HK-2 (cell line): ENCODE measurements around the gene IRF4.

Experiments
- DNase-seq: peaks from one replicate; pipeline ENCODE4 v3.0.0-alpha.2; 2018; ENCODE audit not compliant: unreplicated experiment

The IRF4 gene

DNA sequence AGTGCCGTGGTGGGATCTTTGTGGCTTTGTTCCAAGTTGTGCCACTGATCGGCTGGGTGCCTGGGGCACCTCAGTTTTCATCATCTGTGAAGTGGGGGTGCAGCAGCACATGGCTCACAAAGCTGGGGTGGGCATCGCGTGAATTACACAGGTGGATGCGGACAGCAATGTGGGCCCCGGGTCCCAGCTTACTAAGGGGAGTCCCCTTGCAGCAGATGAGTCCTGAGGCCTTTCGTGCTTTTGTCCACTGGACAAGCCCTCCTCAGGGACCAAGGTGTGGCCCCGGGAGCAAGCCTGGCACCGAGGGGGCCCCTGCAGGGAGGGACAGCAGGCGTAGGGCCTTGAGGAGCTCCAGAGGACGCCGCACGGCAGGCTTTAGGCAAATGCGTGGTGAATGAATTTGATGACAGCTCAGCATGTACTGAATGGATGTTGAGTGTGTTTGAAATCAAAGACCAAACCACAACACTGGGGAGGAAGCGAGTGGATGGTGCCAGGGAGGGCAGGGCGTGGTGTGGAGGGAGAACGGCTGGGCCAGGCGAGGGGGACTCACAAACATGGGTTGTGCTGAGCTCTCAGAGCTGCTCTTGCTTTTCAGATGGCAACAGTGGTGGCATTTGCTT is 53.2 kb downstream of the IRF4 start:
- no peak for DNase-seq

DNA sequence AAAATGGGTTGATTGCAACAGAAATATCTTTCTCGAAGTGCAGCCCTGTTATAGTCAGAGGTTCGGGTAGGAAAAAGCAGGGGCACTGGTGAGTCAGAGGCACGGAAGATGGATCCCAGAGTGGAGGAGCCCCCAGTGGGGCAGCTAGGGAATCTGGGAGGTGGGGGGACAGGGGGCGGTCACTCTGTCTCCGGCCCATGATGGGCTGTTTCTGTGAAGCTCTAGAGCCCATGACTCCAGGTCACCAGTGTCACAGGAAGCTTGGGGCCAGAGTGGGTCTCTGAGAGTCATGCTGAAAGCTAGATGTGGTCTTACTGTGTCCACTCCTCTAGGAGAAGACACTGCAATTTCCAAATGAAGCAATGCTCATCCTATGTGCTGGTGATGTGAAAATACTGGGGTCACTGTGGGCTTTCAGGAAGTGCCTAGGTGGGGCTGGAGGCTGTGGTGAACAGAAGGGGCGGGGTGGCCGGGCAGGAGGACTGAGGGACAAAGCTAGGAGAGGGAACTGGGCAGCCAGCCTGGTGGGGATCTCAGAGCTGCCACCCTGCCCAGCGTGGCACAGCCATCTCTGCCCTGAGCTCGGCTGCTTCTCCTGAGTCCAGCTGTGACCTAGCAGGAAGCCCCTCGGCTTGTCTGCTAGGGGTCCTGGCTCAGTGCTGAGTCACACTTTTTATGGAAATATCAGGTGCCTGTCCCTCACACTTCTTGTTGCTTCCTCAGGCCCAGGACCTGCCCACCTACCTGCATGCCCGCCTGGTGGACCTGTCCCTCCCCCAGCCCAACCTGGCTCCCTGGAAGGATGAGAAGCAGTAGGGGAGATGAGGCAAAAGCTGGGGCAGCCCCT is 54.2 kb downstream of the IRF4 start:
- no peak for DNase-seq

DNA sequence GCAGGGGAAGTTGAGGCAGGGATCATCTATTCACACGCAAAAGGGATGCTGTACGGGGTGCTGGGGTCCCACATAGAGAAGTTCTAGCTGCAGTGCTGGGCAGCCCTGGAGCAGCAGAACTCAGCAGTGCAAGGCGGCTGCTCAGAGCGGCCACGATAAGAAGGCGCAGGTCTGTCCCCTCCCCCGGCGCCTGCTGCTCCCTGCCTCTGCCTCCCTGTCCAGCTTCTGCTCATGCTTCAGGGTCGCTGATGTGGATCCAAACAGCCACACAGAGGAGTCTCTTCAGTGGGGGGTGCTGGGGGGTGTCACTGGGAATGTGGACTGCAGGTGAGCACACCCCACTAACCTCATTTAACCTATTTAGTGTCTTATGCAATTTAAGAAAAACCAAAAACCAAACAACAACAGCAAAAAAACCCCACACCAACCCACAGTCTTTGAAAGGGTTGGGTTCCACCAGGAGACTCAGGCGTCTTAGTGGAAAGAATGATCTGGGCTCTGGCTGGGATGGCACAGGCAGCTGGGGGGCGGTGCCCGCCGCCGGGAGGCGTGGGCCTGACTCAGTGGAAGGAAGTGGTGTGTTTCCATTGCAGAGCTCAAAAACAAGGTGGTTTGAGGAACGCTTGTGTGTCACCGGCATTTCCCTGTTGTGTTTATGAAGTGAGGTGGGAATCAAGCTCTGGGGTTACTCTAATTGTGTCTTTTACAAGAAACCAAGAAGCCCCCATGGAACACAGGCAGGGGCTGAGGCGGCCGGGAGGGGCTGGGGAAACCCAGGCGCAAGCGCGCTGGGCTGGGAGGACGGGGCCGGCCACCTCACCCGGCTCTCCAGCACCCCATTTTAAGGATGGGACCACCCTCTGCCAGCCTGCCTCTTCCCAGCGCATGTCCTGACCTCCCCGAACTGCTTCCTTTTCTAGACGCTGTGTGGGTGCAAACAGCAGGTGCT is 55.1 kb downstream of the IRF4 start:
- DNase-seq: peak; percentile 30

DNA sequence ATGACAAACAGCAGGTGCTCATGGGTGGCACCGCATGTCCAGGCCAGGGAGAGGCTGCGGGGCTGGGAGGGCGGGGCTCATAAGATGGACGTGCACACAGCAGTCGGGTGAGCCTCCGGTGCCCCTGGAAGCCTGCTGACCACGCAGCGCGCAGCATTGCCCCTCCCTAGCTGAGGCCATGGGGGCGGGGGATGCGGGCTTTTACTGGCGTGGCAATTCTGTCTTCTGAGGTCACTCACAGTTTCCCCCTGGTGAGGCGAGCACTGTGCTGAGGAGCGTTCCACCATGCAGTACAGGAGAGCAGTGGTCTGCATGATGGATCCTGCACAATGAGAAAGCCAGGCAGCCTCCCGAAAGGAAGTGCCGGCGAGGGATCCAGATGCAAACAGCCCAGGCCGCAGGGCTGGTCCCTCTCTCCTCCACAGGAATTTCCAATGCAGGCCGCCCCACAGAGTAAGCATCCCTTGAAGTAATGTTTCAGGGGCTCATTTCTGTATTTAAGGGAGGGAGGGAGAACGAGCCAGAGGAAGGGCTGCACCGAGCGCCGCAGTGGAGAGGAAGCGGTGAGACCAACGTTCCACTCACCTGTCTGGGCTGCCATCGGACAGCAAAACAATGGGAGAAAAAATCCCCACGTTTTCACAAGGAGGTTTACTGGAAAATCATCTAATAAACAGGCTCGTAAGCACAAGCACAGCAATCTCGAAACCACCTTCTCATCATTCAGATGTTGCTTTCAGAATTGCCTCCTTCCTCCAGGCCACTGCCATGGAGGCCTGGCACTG is 56.0 kb downstream of the IRF4 start:
- DNase-seq: no peak

DNA sequence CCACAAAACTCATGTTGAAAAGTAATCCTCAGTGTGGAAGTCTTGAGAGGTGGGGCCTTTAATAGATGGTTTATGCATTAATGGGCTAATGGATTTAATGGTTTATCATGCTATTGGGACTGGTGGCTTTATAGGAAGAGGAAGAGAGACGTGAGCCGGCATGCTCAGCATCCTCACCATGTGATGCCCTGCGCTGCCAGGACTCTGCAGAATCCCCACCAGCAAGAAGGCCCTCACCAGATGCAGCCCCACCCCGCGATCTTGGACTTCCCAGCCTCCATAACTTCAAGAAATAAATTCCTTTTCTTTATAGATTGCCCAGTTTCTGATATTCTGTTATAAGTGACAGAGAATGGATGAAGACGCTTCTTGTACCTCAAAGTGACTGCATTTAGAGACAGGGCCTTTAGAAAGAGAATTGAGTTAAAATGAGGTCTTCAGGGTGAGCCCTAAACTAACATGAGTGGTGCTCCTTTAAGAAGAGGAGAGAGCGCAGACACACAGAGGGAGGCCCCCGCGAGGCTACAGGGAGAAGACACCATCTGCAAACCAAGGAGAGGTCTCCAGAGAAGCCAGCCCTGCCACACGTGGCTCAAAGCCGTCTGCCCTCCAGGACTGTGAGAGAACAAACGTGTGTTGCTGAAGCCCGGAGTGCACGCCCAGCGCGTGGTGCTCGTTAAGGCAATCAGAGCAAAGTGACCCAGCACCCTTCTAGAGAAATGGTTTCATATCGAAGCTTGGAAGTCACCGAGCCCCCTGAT is 56.9 kb downstream of the IRF4 start:
- no peak for DNase-seq

DNA sequence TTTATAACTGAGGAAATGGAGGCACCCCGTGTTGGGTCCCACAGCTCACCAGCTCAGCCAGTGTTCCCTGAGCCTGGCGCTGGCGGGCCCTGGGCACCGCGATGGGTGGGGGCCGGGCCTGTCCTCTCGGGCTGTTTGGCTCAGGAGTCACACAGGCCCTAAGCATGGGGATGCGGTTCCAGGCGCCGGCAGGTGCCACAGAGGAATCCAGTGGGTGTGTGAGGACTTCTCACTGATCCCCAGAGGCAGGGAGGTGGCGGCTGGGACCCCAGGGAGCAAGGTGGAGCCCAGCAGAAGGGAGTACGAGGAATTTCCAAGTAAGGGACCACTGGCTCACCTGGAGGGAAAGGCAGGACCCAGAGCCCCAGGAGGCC is 57.5 kb downstream of the IRF4 start:
- no peak for DNase-seq

DNA sequence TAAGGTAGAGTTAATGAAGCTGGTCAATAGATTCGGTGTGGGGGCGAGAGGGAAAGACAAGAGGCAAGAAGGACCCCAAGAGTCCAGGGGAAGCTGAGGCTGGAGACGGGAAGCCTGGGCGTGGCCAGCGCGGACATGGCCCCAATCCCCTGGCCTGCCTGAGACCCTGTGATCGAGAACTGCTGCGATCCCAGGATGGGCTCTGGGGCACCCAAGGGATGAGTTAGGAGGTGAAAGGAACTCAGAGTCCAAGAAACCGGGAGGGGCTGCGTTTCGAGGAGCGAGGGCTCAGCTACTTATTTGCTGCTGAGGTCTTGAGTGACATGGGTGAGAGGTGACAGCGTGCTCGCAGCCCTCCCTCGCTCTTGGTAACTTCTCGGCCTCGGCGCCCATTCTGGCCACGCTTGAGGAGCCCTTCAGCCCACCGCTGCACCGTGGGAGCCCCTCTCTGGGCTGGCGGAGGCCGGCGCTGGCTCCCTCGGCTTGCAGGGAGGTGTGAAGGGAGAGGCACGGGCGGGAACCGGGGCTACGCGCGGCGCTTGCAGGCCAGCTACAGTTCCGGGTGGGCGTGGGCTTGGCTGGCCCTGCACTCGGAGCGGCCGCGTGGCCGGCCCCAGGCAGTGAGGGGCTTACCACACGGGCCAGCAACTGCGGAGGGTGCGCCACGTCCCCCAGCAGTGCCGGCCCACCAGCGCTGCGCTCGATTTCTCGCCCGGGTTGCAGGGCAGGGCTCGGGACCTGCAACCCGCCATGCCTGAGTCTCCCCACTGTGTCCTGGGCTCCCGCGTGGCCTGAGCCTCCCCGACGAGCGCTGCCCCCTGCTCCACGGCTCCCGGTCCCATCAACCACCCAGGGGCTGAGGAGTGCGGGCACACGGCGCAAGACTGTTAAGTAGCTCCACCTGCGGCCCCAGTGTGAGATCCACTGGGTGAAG is 58.2 kb downstream of the IRF4 start:
- DNase-seq: no peak

DNA sequence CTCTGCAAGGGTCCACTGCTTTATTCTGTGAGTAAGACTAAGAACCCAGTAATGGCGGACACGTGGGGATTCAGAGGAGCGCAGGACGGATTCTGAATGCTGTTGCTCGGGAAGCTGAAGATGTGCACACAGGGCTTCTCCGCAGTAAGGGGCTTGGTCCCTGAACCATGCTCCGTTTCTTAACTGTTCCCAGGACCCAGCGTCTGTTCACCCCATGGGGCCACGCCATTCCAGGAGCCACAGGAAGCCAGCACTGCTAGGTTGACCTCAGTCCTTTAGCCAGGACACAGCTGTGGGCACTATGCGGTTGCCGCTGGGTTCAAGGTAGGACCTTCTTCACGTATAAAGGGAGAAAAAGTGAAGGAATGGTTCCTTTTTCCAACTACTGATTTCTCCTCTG is 59.8 kb downstream of the IRF4 start:
- DNase-seq: no peak

DNA sequence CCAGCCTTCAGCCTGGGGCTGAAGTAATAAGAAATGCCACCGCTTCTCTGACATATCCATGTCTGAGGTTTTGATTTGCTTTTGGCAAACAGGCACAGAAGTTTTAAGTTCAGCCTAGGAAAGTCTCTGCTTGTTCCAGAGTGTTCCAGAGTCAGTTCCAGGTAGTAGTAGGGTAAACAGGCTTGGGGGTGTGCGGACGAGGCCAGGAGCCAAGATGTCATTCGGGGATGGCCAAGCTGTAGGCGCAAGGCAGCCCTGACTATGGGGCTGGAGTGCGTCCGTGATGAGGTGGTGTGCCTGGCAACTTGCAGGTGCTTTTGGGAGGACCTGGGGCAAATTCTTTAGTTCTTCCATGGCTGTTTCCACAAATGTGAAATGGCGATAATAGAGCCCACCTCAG is 60.3 kb downstream of the IRF4 start:
- DNase-seq: no peak

DNA sequence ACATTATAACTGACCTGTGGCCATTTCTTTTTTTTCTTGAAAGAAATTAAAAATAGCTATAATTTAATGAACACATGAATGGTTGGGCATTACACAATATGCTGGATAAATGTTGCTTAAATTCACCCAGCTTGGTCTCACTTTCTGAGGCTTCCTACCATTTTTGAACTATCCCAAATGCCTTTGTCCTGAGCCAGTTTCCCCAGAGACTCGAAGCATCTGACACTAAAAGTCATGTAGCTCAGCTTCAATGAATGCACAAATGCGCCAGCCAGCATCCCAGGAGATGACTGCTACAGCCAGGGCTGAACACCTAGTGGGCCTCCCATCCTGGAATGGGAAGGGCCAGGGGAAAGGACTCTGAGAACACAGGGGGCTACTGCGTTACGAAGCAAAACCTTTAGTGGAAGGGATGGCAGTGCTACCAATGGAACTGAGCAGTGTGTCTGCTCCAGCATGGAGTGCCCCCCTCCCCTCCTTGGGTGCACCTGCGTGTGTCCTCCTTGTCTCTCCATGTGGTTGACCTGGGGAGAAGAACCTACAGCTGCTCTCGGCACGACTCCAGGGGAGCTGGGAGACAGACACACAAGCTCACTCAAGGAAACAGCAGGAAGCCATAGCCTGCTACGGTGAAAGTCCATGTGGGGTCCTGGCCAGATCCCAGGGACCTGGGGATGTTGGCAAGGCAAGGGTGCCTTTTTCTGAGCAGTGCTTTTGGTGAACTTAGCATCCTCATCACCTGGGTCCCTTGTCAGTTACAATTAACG is 60.9 kb downstream of the IRF4 start:
- no peak for DNase-seq

DNA sequence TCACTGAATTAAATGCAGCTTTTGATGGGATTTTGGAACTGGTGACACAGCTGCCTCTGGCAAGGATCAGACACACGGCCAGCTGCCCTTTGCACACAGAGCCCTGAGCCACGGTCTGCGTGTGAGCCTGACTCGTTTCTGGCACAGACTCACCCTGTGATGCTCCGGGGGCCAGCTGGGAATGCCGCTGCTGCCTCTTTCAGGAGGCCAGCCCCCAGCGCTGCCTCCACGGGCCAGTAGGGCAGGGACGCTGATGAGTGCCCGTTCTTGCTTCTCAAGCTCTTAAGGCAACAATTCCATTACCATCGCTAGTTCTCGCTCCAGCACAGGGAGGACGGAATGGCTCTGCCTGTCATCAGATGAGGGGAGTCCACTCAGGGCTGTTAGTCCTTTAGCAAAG is 61.6 kb downstream of the IRF4 start:
- no peak for DNase-seq

DNA sequence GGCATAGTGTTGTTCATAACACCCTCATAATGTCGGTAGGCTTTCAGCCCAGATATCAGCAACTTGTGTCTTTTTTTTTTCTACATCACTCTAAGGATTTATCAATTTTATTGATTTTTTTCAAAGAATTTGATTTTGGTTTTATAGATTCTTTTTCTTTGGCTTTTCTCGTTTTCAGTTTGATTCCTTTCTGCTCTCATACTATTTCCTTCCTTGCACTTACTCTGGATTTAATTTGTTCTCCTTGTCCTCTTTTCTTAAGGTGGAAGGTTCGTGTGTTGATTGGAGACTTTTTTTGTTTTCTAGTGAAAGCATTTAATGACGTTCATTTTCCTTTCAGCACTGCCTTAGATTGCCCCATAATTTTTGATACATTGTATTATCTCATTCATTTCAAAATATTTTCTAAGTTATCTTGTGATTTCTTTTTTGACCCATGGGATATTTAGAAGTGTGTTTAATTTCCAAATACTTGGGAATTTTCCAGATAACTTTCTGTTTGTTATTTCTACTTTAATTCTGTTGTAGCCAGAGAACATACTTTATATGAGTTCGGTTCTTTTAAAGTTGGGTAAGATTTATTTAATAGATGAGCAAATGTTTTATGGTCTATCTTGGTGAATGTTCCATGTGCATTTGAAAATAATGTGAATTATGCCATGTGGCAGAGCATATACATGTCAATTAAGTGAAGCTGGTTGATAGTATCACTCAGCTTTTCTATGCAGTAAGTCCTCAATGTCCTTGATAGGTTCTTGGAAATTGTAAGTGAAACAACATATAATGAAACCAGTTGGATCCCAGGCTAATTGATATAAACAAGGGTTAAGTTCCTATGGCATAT is 62.8 kb downstream of the IRF4 start:
- no peak for DNase-seq

DNA sequence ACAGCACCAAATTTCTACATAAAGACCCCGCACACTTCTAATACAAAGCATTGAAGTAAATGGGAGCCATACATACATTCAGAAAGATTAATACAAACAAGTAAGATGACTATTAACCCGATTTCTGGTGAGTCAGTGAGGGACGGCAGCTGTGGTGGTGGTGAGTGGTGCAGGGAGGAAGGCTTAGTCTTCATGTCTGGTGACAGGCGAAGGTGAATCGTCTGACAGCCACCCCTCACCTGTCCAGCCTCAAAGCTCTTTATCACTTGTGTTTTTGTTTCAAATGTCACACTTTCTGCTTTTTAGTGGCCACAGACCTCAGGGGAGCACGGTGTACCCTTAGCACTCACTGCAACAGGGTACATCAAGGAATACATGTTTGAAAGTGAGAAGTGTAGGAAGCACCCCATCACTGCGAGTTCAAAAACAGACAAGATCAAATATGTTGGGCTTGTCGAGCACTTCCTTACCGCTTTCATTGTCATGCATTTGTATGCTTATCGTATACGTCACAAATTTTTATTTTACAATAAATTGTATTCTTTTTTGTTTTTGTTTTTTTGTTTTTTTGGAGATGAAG is 63.5 kb downstream of the IRF4 start:
- DNase-seq: no peak

DNA sequence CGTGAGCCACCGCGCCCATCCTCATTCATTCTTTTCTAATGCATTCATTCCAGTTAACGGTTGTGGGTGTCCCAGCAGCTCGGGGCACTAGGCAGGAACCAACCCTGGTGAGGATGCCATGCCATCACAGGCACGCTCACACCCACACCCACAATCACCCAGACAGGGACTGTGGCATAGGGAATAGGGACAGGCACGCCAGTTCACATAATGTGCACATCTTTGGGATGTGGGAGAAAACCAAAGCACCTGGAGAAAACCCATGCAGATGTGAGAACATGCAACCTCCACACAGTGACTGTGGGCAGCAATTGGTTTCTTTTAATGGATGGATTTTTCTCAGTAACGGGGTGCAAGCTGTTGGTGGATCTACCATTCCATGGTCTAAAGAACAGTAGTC is 64.3 kb downstream of the IRF4 start:
- DNase-seq: no peak

DNA sequence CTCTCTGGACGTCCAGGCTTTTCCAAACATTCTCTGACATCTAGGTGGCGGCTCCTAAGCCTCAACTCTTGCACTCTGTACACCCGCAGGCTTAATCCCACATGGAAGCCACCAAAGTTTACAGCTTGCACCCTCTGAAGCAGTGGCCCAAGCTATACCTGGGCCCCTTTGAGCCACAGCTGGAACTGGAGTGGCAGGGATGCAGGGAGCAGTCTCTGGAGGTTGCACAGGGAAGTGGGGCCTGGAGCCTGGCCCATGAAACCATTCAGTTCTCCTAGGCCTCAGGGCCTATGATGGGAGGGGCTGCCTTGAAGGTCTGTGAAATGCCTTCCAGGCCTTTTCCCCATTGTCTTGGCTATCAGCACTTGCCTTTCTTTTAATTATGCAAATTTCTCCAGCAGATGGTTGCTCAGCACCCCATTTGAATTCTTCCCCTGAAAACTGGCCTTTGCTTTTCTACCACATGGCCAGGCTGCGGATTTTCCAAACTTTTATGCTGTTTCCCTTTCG is 64.9 kb downstream of the IRF4 start:
- DNase-seq: no peak

DNA sequence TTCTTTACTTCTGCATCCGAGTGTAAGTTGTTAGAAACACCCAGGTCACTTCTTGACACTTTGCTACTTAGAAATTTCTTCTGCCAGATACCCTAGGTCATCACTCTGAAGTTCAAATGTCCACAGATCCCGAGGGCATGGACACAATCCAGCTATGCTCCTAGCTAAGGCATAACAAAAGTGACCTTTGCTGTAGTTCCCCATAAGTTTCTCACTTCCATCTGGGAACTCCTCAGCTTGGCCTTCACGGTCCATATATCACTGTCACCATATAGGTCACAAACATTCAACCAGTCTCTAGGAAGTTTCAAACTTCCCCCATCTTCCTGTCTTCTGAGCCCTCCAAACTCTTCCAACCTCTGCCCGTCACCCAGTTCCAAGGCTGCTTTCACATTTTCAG is 65.3 kb downstream of the IRF4 start:
- DNase-seq: no peak
